ENCODE results near the gene TRPC6.

- TF ChIP-seq CTCF (conservative IDR thresholded peaks at IDR 0.05; ENCODE audit: low read depth, low read length), result no peak
- no peak for TF ChIP-seq EZH2phosphoT487 (IDR thresholded peaks at IDR 0.05; ENCODE audit: borderline replicate concordance, low read length)
- TF ChIP-seq EZH2 (IDR thresholded peaks at IDR 0.05; ENCODE audit: low read length, unreplicated experiment), result no peak
Observed at GRCh38 chr11:101600924-101601323, 17.1 kb upstream of the TRPC6 start.

All from PC-3 (cell line).